Activated CD8-positive, alpha-beta memory T cell treated with anti-CD3 and anti-CD28 coated beads, Interleukin-2, amount 50 U/mL, for 48 hours (primary cell): ENCODE measurements around the gene NHEJ1.

Experiments
- DNase-seq: peaks from one replicate; pipeline ENCODE4 v3.0.0-alpha.2; 2020

Gene NHEJ1

DNA sequence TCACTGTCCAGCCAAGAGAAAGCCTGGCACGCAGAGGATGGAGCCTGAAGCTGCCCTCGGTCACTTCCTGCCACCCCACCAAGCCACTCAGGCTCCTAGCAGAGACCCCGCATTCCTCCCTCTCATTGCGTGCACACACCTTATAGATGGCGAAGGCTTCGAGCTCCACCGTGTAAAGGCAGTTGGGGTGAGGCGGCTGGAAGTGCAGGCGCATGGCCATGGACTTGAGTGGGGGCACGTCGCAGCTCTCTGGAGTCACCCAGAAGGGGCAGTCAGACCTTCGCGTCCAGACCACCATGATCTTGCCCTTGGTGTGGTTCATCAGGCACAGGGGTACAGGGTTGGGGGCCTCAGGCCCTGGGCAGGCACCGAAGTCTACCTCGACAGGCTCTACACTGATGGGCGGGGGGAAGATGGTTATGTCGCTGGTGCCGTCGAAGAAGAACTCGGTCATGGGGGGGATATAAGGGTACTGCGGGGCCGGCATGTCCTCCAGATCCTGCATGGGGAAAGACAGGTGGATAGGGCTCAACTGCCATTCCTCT, 133.0 kb downstream of the NHEJ1 start:
- no peak for DNase-seq

DNA sequence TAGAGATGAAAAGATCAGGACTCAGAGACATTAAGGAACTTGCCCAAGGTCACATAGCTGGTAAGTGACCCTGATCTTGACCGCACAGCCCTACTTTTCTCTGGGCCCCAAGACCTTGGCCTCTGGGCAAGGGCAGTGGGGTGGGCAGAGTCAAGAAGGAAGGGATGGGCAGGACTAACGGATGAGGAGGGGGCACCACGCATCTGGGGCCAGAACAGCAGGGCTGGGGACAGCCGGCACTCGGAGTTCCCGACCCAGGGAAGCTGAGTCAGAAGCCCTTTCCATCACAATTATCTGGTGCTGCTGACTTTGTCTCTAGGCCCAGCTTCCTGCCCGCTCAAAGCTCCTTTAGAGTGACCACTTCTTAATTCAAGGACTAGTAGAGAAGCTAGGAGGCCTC, 133.7 kb downstream of the NHEJ1 start:
- no peak for DNase-seq

DNA sequence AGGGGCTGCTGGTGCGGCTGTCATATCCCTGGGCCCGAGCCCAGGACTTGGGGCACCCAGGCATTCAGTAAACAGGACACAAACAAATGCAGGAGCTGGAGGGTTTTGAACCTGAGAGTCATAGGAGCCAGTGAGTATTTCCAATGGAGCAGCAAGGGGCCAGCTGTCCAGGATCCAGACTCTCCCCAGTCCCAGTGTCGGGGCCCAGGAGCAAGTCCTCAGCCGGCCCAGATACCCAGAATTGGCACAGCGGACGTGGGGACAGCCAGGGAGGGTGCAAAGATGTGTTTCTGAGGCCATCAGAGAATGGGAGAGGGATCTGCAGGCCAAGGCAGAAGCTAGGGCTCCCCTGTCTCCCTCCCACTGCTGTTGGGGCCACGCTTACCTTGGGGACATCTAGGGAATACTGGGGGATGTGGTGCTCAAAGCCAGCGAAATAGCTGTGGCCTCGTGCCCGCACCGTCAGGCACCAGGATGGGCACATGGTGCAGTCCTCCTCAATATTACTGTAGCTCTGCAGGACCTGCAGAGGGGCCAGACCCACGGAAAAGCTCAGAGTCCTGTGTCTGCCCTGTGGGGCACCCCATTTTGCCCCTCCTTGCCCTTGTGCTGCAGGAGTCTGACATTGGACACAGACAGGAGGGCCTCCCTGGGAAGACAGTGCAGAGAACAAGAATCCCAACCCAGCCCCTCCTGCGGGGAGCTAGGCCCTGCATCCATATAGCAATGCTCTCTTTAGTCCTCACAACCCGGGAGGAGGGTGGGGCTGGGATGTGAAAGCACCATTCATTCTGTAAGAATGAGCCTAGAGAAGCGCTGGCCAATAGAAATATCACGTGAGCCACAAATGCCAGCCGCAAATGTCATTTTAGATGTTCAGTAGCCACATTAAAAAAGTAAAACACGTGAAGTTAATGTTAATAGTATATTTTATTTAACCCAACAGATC, 134.7 kb downstream of the NHEJ1 start:
- no peak for DNase-seq
